GM21381 (cell line): ENCODE measurements around the gene TNNC1.

Experiments
- ATAC-seq: cut with Tn5 transposase; IDR thresholded peaks from one replicate; pipeline ENCODE4 v1.9.1; 2021; ENCODE audit warnings: mild to moderate bottlenecking, moderate library complexity; ENCODE audit not compliant: unreplicated experiment

TNNC1 gene

DNA sequence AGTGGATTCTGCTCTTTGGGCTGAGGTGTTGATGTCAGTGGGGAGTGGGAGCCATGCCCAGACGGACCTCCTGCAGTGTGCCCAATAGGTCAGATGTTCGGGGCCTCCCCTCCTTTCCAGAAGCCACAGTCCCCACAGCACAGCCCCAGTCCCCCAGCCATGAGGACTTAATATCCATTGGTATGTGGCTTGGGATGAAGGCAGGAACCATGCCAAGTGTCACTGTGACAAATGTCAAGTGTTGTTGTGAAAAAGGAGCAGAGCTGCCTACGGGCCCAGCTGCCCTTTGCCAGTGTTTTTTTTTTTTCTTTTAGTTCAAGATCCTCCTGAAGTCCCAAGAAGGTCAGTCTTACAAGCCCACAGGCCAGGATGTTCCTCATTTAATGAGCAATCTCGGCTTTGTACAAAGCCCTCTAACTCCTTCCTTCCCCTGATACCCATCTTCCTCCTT is 21.1 kb downstream of the TNNC1 start:
- no peak for ATAC-seq

DNA sequence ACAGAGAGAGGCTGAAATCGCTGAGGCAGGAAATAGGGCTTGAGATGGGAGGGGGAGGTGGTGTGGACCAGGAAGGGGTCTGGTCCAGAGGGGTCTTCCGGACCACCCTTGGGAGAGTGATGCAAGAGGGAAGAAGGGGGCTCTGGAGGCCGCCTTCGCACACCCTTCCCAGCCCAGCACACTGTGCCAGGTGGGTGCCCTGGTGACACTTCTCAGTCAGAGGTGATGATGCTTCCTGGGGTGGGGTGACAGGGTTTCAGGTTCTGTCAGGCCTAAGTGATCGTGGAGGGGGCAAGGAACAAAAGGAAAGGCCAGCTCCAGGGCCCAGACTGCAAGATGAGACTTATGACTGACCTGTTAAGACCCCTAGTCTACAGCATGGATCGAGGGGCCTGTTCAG is 21.6 kb downstream of the TNNC1 start:
- no peak for ATAC-seq

DNA sequence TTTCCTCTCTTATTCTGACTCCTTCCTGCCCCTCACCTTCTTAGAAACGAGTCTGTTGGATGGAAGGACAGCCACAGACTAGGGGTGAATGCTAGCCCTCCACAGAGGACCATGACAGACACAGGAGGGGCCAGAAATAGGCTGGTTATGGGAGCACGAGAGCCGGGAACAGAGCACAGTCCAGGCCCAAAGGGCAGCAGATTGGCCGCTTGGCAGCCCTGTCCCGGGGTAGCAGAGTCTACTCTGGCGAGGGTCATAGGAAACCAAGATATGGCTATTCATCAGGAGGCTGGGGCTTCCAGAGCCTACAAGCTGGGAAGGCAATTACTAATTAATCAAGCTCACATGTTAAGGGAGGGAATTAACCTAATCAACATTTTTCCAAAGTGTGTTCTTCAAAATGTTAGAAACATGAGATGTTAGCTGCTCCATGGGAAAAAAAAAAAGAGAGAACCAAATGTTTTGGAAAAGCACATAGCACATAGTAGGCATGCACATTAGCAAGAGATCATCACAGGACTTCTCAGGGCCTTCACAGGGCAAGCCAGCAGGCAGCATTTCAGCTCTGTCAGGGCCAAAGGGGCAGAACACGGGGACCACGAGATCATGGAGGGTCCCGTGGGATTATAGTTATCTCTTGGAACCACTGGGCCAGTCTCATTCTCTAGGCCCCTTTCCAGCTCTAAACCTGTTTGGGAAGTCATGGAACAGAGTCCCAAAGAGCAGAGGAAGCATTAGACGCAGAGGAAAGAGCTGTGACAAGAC is 22.2 kb downstream of the TNNC1 start:
- ATAC-seq = no peak

DNA sequence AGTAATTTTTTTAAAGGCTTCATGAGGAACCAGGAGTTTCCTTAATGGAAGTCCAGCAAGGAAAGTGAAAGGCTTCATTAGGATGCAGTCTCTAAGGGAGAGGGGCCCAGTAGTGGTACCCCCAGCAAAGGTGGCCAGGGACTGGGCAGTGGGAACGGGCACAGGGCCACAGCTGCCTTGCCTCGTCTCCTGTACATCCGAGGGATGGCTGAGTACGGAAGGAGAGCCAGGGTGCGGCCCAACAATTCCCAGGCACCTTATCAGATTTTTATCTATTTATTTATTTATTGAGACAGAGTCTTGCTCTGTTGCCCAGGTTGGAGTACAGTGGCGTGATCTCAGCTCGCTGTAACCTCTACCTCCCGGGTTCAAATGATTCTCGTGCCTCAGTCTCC is 23.4 kb downstream of the TNNC1 start:
- no peak for ATAC-seq

DNA sequence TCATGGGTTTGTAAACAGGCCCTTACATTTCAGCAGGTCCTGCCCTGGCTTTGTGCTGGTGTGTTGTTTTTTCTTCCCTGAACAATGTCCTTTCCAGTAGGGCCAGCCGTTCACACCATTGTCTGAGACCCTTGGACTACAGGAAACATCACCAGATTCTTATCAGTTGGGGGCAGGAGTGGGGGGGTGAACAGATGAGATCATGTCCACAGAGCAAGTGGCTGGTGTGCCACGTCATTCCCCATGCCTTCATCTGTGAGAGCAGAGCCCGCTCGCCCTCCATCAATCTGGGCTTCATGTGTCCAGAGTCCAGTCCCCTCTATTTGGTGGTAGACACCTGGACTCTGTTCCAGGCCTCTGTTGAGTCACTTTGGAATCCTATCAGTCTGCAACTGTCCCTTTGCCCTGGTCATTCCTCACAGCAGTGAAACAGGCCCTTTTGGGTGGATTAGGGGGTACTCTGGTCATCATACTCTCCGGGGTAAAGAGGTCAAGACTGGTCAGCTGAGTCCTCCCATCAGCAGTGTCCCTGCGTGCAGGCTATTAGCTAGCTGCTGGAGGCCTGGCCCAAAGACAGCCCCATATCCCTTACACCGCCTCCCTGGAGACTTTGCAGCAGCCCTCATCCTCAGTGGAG is 23.9 kb downstream of the TNNC1 start:
- ATAC-seq = no peak

DNA sequence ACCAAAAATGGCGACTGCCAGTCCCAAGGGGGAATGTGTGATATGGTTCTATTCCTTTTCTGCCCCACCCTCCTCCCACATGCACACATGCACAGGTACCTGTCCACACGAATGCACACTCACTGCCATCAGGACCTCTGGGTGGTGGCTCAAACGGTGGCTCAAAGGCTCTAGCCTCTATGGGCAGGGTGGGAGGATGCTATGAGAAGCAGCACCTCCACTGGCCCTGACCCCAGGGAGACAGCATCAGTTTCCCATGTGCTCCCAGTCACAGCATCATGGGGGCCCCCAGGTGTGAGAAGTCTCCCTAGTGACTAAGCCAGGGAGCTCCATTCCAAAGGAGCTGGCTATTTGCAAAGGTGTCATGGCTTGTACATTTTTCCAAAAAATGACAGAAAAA is 24.8 kb downstream of the TNNC1 start:
- ATAC-seq = no peak

DNA sequence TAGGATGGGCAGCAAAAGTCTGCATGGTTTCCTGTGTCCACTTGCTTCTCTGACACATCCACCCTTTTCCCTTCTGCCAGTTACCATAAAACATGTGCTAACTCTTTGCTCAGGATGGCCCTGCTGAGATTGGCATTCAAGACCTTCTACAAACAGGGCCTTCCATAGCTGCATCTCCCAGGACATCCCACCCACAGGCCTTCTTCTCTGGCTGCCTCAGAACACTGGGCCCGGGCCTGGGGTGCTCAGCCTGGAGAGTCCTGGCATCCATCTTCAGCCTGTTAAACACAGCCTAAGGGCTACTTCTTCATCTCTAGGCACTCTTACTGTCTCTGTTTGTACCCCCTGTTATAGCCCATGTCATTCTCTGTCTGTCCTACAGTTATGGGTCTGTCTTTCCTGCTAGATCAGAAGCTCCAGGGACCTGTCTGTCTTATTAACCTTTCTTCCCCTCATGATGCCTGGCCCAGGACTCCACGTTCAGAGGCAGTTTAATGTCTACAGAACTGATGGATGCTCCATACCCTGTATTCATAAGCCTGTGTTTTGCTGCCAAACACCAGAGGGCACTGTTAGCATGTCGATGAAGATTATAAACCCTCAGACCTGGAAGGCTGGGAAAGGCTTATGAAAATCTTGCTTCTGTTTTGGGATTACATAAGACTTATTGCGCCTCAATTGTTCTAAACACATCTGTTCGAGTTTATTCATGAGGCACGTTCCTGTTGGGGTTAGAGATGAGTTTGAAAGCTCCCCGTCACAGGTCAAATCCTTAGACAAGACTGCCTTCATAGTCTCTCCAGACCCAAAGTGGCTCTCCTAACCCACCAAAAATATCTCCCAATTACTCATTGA is 25.5 kb downstream of the TNNC1 start:
- ATAC-seq = no peak

DNA sequence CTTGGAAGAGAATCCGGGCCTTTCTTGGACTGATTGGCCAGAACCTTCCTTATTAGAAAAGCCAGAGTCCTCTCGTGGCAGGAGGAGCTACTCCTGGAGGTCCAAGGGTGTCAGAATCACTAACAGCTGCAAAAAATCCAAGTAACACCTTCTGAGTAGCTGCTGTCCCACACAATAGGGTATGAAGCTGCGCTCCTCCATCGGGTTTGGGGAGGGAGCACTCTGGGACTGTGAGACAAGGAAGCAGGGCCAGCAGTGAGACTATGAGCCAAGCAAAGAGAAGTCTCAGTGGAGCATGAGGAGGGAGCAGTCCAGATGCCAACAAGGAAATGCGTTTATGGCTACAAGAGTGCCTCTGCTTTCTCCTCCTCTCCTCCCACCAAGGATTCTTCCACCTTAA is 30.7 kb downstream of the TNNC1 start:
- no peak for ATAC-seq

DNA sequence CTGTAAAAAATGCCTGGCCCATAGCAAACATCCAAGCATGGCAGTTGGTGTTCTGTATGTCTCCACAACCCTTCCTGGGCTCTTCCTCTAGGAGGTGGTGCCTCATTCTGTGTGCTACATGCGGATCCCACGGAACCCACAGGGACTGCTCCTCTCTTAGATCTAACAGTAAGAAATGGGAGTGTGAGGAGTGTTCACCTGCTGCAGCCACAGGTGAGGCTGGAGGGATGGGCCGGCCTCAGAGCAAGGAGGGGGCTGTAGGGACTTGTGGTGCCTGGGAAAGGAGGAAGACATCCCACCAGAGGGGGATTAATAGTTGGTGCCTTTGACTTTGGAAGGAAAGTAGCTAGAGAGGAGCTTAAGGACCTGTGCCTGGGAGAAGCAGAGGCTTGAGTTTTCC is 31.2 kb downstream of the TNNC1 start:
- no peak for ATAC-seq

DNA sequence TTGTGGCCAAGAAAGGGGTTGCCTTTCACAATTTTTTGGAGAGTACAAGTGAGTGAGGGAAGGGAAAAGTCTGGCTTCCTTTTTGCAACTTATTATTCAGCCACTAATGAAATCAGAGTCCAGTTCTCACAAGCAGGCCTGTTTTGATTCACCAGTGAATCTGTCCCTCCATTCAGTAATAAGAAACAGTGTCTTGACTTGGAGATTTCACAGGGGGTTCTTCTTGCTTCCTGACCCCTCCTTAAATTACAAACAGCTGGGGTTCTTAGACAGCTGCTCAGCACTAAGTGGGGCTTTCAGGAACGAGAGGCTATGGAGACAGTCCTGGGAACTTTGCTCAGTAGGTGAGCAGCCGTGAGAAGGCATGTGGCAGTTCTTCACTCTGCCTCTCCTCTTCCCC is 33.5 kb downstream of the TNNC1 start:
- no peak for ATAC-seq

DNA sequence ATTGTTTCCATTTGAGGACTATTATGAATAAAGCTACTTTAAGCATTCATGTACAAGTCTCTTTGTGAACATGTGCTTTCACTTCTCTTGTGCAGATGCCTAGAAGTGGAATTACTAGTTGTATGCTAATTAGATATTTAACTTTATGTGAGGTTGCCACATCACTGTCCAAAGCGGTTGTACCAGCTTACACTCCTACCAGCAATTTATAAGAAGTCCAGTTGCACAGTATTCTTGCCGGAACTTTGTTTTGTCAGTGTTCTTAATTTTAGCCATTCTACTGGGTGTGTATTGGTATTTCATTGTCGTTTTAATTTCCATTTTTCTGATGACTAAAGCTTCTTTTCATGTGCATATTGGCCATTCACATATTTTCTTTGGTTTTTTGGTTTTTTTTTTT is 38.0 kb downstream of the TNNC1 start:
- no peak for ATAC-seq

DNA sequence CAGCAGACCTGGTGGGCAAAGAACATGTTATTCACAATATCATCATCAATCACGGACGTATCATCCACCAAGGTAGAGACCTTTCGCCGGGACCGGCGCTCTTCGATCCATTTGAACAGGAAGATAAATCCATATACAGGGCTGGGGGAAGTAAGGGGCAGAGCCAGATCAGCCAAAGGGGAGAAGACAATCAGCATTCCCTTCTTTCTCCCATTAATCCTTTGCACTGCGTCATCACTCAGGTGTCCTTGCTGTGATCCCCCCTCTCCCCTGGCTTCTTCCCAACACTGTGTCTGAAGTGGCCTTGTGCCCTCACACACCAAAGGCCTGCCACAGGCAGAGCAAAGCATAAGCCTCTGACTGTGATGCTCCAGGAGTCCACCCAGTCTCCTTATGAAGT is 45.4 kb downstream of the TNNC1 start:
- no peak for ATAC-seq

DNA sequence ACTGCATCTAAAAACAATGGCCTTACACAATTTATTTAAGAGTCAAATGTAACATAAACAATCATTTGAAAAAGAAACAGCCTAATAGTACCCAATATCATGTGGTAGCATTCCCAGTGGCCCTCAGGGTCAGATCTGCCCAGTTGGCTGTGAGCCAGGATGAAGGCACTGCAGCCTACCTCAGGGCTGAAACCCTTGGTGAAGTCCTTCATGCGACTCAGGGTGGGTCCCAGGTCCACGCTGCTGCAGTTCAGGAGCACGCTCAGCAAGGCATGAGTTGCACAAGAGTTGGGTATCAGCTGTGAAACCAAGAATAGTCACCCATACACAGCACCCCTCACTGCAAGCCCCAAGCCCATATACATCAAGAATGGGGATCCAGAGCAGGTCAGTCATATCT is 46.1 kb downstream of the TNNC1 start:
- ATAC-seq = no peak

DNA sequence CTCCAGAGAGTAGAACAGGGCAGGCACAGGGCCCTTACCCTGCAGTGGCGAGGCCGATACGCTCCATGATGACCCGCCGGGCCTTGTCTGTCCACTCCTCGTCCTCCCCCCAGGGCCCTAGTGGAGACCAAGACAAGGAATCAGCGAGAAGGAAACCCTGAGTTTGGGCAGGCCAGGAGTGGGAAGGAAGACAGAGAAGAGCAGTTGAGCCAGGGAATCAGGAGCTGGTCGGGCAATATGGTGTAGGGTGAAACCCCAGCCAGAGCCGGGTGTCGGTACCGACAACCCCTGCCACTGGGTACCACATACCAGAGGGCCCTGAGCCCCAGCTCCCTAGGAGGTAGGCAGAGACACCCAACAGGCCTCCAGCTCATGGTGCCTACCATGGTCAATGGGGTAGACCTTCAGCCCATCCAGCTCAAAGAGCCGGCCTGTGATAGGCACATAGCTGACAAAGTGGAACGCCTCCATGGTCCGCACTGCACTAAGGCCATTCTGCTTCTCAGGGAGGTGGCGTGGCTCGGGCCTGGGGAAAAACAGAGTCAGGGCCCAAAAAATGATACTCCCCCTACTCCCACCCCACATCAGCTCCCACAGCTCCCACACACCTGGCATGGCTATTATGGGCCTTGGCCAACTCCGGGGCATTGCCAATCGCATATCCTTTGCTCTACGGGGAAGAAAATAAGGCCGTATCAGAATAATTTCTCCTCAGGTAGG is 46.9 kb downstream of the TNNC1 start:
- no peak for ATAC-seq

DNA sequence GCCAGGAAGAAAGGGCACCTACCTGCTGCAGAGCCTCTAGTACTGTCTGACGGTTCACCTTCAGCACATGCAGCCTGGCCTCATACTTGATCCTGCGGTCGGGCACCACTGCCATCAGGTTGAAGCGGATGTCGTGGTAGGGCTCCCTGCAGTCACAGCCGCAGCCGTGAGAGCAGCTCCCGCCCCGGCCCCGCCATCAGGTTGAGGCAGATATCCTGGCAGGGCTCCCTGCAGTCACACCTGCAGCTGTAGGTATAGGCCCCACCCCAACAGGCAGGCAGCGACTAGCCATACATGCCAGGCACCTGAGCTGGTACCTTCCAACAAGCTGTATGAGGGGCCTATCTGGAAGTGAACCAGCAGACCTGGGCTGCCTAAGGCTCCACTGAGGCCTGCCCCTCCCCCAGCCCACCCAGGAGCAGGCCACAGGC is 47.6 kb downstream of the TNNC1 start:
- ATAC-seq = no peak

DNA sequence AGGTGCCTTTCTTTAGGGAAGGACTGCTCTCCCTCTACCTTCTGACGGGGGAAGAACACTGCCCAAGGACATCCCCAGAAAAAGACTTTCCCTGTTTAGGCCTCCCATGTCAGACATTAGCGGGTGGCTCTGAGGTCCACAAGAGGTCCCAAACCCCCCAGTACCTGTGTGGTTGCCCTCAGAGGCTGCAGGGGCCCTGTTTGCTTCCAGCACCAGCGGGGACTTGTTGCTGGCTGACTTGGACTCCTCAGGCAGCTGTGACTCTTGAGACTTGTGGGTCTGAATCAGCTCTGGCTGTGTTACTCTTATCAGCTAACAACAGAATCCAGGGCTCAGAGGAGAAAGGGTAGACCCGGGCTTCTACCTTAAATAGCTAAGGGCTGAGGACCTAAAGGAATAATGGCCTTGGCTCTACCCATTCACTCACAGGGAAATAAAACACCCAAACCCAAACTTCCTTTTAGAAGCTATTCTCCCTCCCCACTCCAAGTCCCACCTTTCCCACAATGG is 48.2 kb downstream of the TNNC1 start:
- ATAC-seq = no peak

DNA sequence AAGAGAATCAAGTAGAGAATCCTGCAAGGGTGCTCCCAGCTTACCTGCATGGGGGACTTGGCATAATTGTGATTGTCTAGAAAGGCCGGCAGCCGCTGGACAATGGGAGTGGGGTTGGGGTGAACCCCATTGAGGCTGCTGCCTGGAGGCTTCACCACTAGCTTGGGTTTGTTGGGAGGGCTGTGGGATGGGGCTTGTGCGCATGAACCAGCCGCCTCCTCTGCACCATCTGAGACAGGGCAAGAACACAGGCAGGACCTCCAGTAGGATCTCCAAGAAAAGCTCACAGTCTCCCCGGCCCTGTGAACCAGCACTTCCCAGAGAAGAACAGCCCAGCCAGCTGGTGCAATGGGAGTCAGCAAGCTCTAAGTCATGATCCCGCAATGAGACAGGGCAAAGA is 48.8 kb downstream of the TNNC1 start:
- no peak for ATAC-seq

DNA sequence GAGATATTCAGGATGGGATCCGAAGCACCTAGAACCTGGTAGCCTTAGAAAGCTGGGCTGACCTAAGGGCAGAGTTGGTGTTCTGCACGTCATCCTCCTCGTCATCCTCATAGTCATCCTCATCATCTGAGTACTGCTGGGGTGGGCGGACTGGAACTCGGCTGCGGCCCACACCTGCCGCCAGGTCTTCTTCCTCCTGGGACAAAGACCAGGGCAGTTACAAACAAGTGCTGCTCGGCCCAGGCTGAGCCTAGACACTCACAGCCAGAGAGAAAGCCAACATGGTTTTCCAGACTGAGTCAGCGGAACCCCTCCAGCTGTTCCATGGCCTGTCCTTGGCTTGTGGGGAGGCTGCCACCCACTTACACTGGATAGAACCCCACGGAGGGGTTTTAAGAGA is 49.5 kb downstream of the TNNC1 start:
- ATAC-seq = no peak

DNA sequence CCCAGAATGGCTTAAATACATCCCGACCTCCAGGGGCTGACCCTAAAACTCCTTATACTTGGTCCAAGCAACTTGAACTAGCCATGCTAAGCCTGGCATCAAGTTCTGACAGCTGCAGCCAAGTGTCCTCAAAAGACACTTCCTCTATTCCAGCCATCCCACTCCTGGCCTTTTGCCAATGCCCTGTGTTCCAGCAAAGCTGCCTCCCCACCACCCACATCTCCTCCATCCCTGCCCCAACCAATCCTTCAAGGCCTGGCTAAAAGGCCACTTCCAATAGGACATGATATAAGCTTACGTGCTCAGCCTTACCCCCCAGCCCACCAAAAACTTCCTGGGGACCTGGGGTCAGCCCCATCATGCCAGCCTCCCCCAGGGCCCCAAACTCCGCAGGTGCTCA is 49.9 kb downstream of the TNNC1 start:
- no peak for ATAC-seq

DNA sequence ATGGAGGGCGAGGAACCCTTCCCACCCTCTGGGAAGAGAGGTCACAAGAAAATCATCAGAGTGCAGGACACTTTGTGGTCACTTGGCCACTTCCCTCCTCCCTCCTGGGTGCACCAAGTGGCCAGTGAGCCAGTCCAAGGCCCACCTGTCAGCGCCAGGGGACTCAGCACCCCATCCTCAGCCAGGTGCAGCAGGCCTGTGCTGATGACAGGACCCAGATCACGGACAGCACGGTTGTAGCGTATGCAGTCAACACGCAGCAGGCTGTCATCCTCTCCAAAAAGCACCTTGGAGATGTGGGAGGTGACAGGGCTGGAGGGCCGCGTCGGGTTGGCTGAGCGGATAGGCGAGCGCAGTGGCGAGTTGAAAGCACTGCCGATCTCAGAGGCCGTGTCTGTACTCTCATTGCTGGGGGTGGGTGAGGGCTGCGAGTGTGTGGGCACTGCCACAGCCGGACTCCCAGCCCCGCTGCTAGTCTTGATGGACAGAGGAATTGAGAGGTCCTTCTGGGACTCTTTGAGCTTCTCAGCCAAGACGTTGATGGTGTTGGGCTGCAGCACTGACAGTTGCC is 50.5 kb downstream of the TNNC1 start:
- no peak for ATAC-seq
